H1 (cell line): Measurements from ENCODE around the gene CCDC197. TPM values are rescaled to one million over a fixed set of nuclear protein-coding genes. Genes with fewer than 3 reads are reported as not detected.
A peak's percentile ranks its signal among the peaks of the same experiment; 100 is the strongest.

ENCODE experiments used
- CTCF ChIA-PET: fragments of 300-600 bp; sonication (Branson Sonifier 250); formaldehyde crosslinking; loops from one replicate; lab custom pipeline; 2021; ENCODE audit not compliant: partially characterized antibody; lab: Charles Lee
- POLR2A ChIA-PET: fragments of 300-600 bp; sonication (Branson Sonifier 250); formaldehyde crosslinking; loops from one replicate; lab custom pipeline; 2021; ENCODE audit warnings: inconsistent platforms; ENCODE audit not compliant: partially characterized antibody; lab: Charles Lee
- DNase-seq, 2 experiments: peaks; one replicate each; pipeline versions ENCODE4 v3.0.0 to v3.0.0-alpha.2; 2010 to 2022; ENCODE audit warnings: low spot score in 2 of 2, low read depth in 1 of 2, mixed read lengths in 1 of 2
- FAIRE-seq: peaks from 2 replicates; lab custom pipeline; 2011; peaks lifted over from hg19 to GRCh38; lab: Jason Lieb, UNC
- H2AFZ ChIP-seq: 2 replicates; pipeline ENCODE4 v1.8.1; 2012; ENCODE audit warnings: low read length, inconsistent platforms
- H2AK5ac ChIP-seq: 2 replicates; pipeline ENCODE4 v1.6.1; 2013; ENCODE audit warnings: low read depth, low read length
- H2BK120ac ChIP-seq: replicated peaks from 2 replicates; pipeline ENCODE3; 2013; ENCODE audit warnings: low read depth, low read length, inconsistent platforms
- H2BK12ac ChIP-seq: 2 replicates; pipeline ENCODE4 v1.6.1; 2013; ENCODE audit warnings: low read depth, low read length
- H2BK15ac ChIP-seq: 2 replicates; pipeline ENCODE4 v1.6.1; 2013; ENCODE audit warnings: low read length
- H2BK20ac ChIP-seq: 2 replicates; pipeline ENCODE4 v1.6.1; 2013; ENCODE audit warnings: low read length
- H2BK5ac ChIP-seq: 2 replicates; pipeline ENCODE4 v1.6.1; 2013; ENCODE audit warnings: low read depth, low read length
- H3K14ac ChIP-seq: 2 replicates; pipeline ENCODE4 v1.6.1; 2013; ENCODE audit warnings: inconsistent platforms; ENCODE audit not compliant: insufficient read length
- H3K18ac ChIP-seq: 2 replicates; pipeline ENCODE4 v1.6.1; 2013; ENCODE audit warnings: low read length; ENCODE audit errors: extremely low read depth
- H3K23ac ChIP-seq: 2 replicates; pipeline ENCODE4 v1.6.1; 2013; ENCODE audit warnings: inconsistent platforms; ENCODE audit not compliant: insufficient read length
- H3K23me2 ChIP-seq: 2 replicates; pipeline ENCODE4 v1.6.1; 2013; ENCODE audit warnings: low read depth, low read length
- H3K27ac ChIP-seq: 2 replicates; pipeline ENCODE4 v1.6.1; 2011; ENCODE audit warnings: low read depth, low read length, inconsistent platforms
- H3K27me3 ChIP-seq, 4 experiments: replicated peaks in 1 of 4; 1 replicate in 1 of 4; 2 replicates in 3 of 4; pipeline versions ENCODE4 v1.6.1 to v1.8.1; 2011 to 2013; ENCODE audit warnings: low read length in 3 of 4, mild to moderate bottlenecking in 3 of 4, inconsistent platforms in 2 of 4, mixed read lengths in 2 of 4, moderate library complexity in 1 of 4; ENCODE audit not compliant: control insufficient read depth in 3 of 4, insufficient read depth in 3 of 4; ENCODE audit errors: extremely low read depth in 1 of 4
- H3K36me3 ChIP-seq, 4 experiments: 2 replicates each; pipeline versions ENCODE4 v1.6.1 to v1.8.1; 2011 to 2013; ENCODE audit warnings: mild to moderate bottlenecking in 4 of 4, low read length in 3 of 4, moderate library complexity in 2 of 4, control low read depth in 1 of 4, inconsistent platforms in 1 of 4; ENCODE audit not compliant: insufficient read depth in 4 of 4, control insufficient read depth in 2 of 4
- H3K4ac ChIP-seq: replicated peaks from 2 replicates; pipeline ENCODE3; 2013; ENCODE audit warnings: low read length, low read depth, mixed read lengths, inconsistent platforms; ENCODE audit not compliant: insufficient read length
- H3K4me1 ChIP-seq, 4 experiments: replicated peaks in 1 of 4; 1 replicate in 1 of 4; 2 replicates in 3 of 4; pipeline versions ENCODE4 v1.6.1 to v1.8.1; 2011 to 2013; ENCODE audit warnings: low read length in 3 of 4, inconsistent platforms in 2 of 4, mixed read lengths in 1 of 4; ENCODE audit not compliant: insufficient read depth in 4 of 4, control insufficient read depth in 3 of 4
- H3K4me2 ChIP-seq, 2 experiments: 2 replicates each; pipeline versions ENCODE4 v1.6.1 to v1.8.1; 2011 to 2013; ENCODE audit warnings: low read depth in 2 of 2, low read length in 2 of 2, control low read depth in 1 of 2, inconsistent platforms in 1 of 2, mild to moderate bottlenecking in 1 of 2; ENCODE audit not compliant: insufficient read depth in 1 of 2
- H3K4me3 ChIP-seq, 4 experiments: fragments of 200-600, 300-600 bp in 1 of 4; sonication (generic), shearing (Covaris generic), sonication (Bioruptor Twin) in 1 of 4; 2 replicates each; pipeline versions ENCODE4 v1.5.1 to v1.8.1; 2011 to 2016; ENCODE audit warnings: low read length in 4 of 4, low read depth in 3 of 4, control low read depth in 2 of 4, inconsistent platforms in 2 of 4, mild to moderate bottlenecking in 2 of 4, mixed read lengths in 1 of 4, moderate library complexity in 1 of 4; ENCODE audit not compliant: insufficient read depth in 2 of 4; ENCODE audit errors: extremely low read depth in 1 of 4
- H3K56ac ChIP-seq: replicated peaks from 2 replicates; pipeline ENCODE3; 2013; ENCODE audit warnings: low read depth, mild to moderate bottlenecking, mixed read lengths, low read length, inconsistent platforms; ENCODE audit not compliant: insufficient read length
- H3K79me1 ChIP-seq: 2 replicates; pipeline ENCODE4 v1.6.1; 2013; ENCODE audit warnings: low read depth, low read length, control low read depth
- H3K79me2 ChIP-seq, 2 experiments: 2 replicates each; pipeline versions ENCODE4 v1.6.1 to v1.8.1; 2012 to 2013; ENCODE audit warnings: low read length in 2 of 2, mild to moderate bottlenecking in 2 of 2, inconsistent platforms in 1 of 2; ENCODE audit not compliant: insufficient read depth in 2 of 2, control insufficient read depth in 1 of 2
- H3K9ac ChIP-seq, 4 experiments: replicated peaks in 1 of 4; 1 replicate in 1 of 4; 2 replicates in 3 of 4; pipeline versions ENCODE4 v1.6.1 to v1.8.1; 2011 to 2013; ENCODE audit warnings: low read depth in 3 of 4, low read length in 3 of 4, control low read depth in 2 of 4, mild to moderate bottlenecking in 2 of 4, moderate library complexity in 2 of 4, inconsistent platforms in 1 of 4; ENCODE audit errors: extremely low read depth in 1 of 4
- H3K9me3 ChIP-seq, 2 experiments: 2 replicates each; pipeline versions ENCODE4 v1.6.1 to v1.8.1; 2012 to 2013; ENCODE audit warnings: mild to moderate bottlenecking in 2 of 2, moderate library complexity in 2 of 2, control low read depth in 1 of 2, inconsistent platforms in 1 of 2, low read depth in 1 of 2, low read length in 1 of 2, mixed read lengths in 1 of 2; ENCODE audit not compliant: insufficient read depth in 2 of 2
- H4K20me1 ChIP-seq, 2 experiments: replicated peaks in 1 of 2; 2 replicates each; pipeline versions ENCODE3 to v1.8.1; 2011 to 2013; ENCODE audit warnings: inconsistent platforms in 2 of 2, low read length in 2 of 2, mild to moderate bottlenecking in 1 of 2; ENCODE audit not compliant: insufficient read depth in 2 of 2, control insufficient read depth in 1 of 2
- H4K5ac ChIP-seq: 2 replicates; pipeline ENCODE4 v1.6.1; 2013; ENCODE audit warnings: low read length, low read depth, mixed read lengths, inconsistent platforms; ENCODE audit not compliant: insufficient read length
- H4K8ac ChIP-seq: 2 replicates; pipeline ENCODE4 v1.8.0; 2013; ENCODE audit warnings: mild to moderate bottlenecking, moderate library complexity, low read length, inconsistent platforms; ENCODE audit not compliant: insufficient read depth; ENCODE audit errors: extremely low read depth
- H4K91ac ChIP-seq: replicated peaks from 2 replicates; pipeline ENCODE3; 2013; ENCODE audit warnings: low read length, mixed read lengths, inconsistent platforms; ENCODE audit not compliant: insufficient read length
- FOSL1 ChIP-seq: IDR thresholded peaks from 2 replicates; pipeline ENCODE4 v1.6.1; 2011; ENCODE audit warnings: mild to moderate bottlenecking, low read depth, low read length, moderate library complexity; ENCODE audit not compliant: insufficient read depth
- whole genome bisulfite sequencing, 2 experiments: shearing (Covaris generic) in 1 of 2; methylation state at CpG; one replicate each; pipeline versions ENCODE4 v1.1.6 to v1.1.7; 2013 to 2015; ENCODE audit warnings: low lambda C conversion rate in 2 of 2, mixed read lengths in 2 of 2, inconsistent platforms in 1 of 2, low coverage in 1 of 2, missing lambda C conversion rate in 1 of 2; ENCODE audit not compliant: insufficient replicate concordance in 2 of 2, insufficient coverage in 1 of 2, insufficient read length in 1 of 2; ENCODE audit errors: extremely low coverage in 1 of 2, missing lambda C conversion rate in 1 of 2; 5-methylcytosine and 5-hydroxymethylcytosine counted together
- polyA plus RNA-seq, 7 experiments: library from polyadenylated mRNA; depleted of rRNA in 3 of 7; stranded (reverse) in 5 of 7; unstranded in 2 of 7; fragments of >200 nt in 5 of 7; fragments of 200-250 nt in 2 of 7; gene quantifications; 1 replicate in 5 of 7; 2 replicates in 1 of 7; 4 replicates in 1 of 7; pipeline versions ENCODE4 v1.2.1 to v1.2.3, GENCODE V29; 2011 to 2013; ENCODE audit warnings: missing spikeins in 2 of 7, mixed read lengths in 2 of 7
- total RNA-seq: library from RNA; stranded (reverse); fragmentation: NEBNext Ultra II Directional; extraction: Animal tissue kit (Norgen Biotek cat#: 25700); gene quantifications from 2 replicates; pipeline ENCODE4 v1.2.1, GENCODE V29; 2021
- TF ChIP-seq, protein P1 (sequence below), 3 experiments: IDR thresholded peaks; 1 replicate in 2 of 3; 2 replicates in 1 of 3; pipeline versions ENCODE4 v1.5.1 to v1.6.1; 2011; ENCODE audit warnings: low read length in 3 of 3, mild to moderate bottlenecking in 3 of 3, inconsistent platforms in 2 of 3, low read depth in 1 of 3, moderate library complexity in 1 of 3; ENCODE audit not compliant: insufficient read depth in 1 of 3; ENCODE audit errors: control extremely low read depth in 1 of 3

The CCDC197 gene
- total and polyA plus RNA-seq, 2 of the 8 experiments (the other 6 are each of a cell fraction or from before 2014, with no cell fraction given) = not detected

DNA sequence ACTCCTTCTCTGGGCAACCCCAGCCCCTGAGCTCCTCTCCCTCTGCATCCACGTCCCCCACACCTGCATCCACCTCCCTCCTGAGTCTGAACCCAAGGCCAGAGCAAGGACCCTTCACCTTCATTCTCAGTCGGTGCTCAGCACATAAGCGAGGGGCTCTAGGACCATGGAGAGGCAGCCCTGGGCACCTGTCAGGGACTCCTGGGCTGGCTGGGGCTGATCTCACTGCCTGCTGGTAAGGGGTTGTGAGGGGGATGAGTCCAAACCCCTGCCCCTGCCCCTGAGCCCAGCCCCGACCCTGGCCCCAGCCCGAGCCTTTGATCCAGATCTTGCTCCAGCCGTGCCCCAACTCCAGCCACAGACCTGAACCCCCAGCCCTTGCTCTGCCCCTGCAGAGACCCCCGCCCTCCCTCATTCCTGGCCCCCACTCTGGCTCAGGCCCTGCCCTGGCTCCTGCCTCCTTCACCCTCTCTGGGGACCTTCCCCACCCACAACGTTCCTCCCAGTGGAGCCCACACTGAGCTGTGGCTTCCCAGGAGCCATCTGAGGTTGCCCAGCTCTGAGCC lies 888 bp upstream of the CCDC197 start:
- Histone ChIP-seq H2BK20ac (no peak overlapping the region), H3K4me3 (no peak overlapping the region), H2BK5ac (no peak overlapping the region), H3K4ac (no peak overlapping the region), H4K91ac (no peak overlapping the region), H3K27me3 (0 out of 7 replicates have a peak, but pooled peaks cover 0 to under 1% (median 0%) of the 10 kb centered on the region in 4 experiments), H3K23ac (no peak overlapping the region), H3K9ac (no peak overlapping the region), H3K14ac (no peak overlapping the region), H3K4me1 (peaks cover 0 to 6% (median 0%) of the 10 kb centered on the region in 4 experiments; a peak in 2 of 7 replicates), H4K5ac (no peak overlapping the region), H2AFZ (no peak overlapping the region), H3K36me3 (no peaks in the 10 kb centered on the region), H3K18ac (peak overlapping the region; percentile 15; the same call in 1 of the 2 replicates), H2BK120ac (no peak overlapping the region), H3K4me2 (no peak overlapping the region), H3K27ac (no peak overlapping the region), H2BK15ac (peak overlapping the region; percentile 12; the same call in 1 of the 2 replicates), H4K8ac (no peak overlapping the region), H2BK12ac (no peak overlapping the region), H3K79me1 (no peaks in the 10 kb centered on the region; the same call in 1 of the 2 replicates), H3K79me2 (no peaks in the 10 kb centered on the region), H4K20me1 (no peaks in the 10 kb centered on the region), H3K56ac (no peak overlapping the region), H3K9me3 (no peaks in the 10 kb centered on the region), H2AK5ac (no peak overlapping the region), H3K23me2 (no peaks in the 10 kb centered on the region)
- FAIRE-seq (no peak), DNase-seq (no peak)
- WGBS, 2 experiments = 80% methylated on average over 7 of the region's 8 CpGs; no CpG with 5 or more reads in 1 of the 2 experiments
- POLR2A ChIA-PET = no interaction called here
- TF ChIP-seq, protein P1, sequence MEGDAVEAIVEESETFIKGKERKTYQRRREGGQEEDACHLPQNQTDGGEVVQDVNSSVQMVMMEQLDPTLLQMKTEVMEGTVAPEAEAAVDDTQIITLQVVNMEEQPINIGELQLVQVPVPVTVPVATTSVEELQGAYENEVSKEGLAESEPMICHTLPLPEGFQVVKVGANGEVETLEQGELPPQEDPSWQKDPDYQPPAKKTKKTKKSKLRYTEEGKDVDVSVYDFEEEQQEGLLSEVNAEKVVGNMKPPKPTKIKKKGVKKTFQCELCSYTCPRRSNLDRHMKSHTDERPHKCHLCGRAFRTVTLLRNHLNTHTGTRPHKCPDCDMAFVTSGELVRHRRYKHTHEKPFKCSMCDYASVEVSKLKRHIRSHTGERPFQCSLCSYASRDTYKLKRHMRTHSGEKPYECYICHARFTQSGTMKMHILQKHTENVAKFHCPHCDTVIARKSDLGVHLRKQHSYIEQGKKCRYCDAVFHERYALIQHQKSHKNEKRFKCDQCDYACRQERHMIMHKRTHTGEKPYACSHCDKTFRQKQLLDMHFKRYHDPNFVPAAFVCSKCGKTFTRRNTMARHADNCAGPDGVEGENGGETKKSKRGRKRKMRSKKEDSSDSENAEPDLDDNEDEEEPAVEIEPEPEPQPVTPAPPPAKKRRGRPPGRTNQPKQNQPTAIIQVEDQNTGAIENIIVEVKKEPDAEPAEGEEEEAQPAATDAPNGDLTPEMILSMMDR (IDR thresholded peaks at IDR 0.05; ENCODE audit: control extremely low read depth in 1 of 3, insufficient read depth in 1 of 3, low read depth in 1 of 3, low read length in 3 of 3) = no peak
- peak; percentile 82; the same call in 1 of the 2 replicates for TF ChIP-seq FOSL1
- CTCF ChIA-PET = interaction anchor here (0.6 to 20.5 kb wide), 8 partner anchors 8 to 189 kb away, joined by 3 to 484 read pairs (median 6); no protein-coding TSS in a partner anchor
